Suprapubic skin (tissue), 4 donors: ENCODE data around the gene PLOD3. TPM values are rescaled to one million over a fixed set of nuclear protein-coding genes. Genes with fewer than 3 reads are reported as not detected.

Experiments
- DNase-seq, 2 donors: peaks; one replicate each; pipeline ENCODE4 v3.0.0-alpha.2; 2019; ENCODE audit warnings: low spot score in 2 of 2
- H3K27ac ChIP-seq: fragments of 200-600 bp; sonication (generic); one replicate; pipeline ENCODE4 v1.5.1; 2019
- H3K27me3 ChIP-seq: fragments of 200-600 bp; sonication (generic); one replicate; pipeline ENCODE4 v1.5.1; 2019
- H3K36me3 ChIP-seq: fragments of 200-600 bp; sonication (generic); one replicate; pipeline ENCODE4 v1.5.1; 2019
- H3K4me1 ChIP-seq: fragments of 200-600 bp; sonication (generic); one replicate; pipeline ENCODE4 v1.5.1; 2019
- H3K4me3 ChIP-seq: fragments of 200-600 bp; sonication (generic); one replicate; pipeline ENCODE4 v1.5.1; 2019; ENCODE audit warnings: mild to moderate bottlenecking
- H3K9me3 ChIP-seq: fragments of 200-600 bp; sonication (generic); one replicate; pipeline ENCODE4 v1.5.1; 2019
- EP300 ChIP-seq: sonication (generic); formaldehyde crosslinking; IDR thresholded peaks from one replicate; pipeline ENCODE4 v1.6.1; 2017; ENCODE audit warnings: antibody characterized with exemption
- POLR2A ChIP-seq, 2 donors: fragments of 450-650 bp; IDR thresholded peaks; one replicate each; pipeline ENCODE4 v1.6.1; 2017; ENCODE audit warnings: antibody characterized with exemption in 2 of 2, mild to moderate bottlenecking in 2 of 2, moderate library complexity in 2 of 2
- POLR2AphosphoS5 ChIP-seq, 3 donors: sonication (generic); formaldehyde crosslinking; IDR thresholded peaks; one replicate each; pipeline ENCODE4 v1.6.1; 2017; ENCODE audit warnings: antibody characterized with exemption in 3 of 3
- WGBS: methylation state at CpG from one replicate; pipeline ENCODE4 v1.1.5; 2018; 5-methylcytosine and 5-hydroxymethylcytosine counted together
- total RNA-seq, 4 donors: library from RNA; depleted of rRNA; stranded (reverse); fragments of >200 nt; gene quantifications; one replicate each; pipeline ENCODE4 v1.1.0, GENCODE V29; 2016
- TF ChIP-seq, protein P1 (sequence below), 2 donors: fragments of 200-600 bp in 1 of 2; fragments of 450-650 bp in 1 of 2; sonication (generic) in 1 of 2; IDR thresholded peaks; one replicate each; pipeline ENCODE4 v1.5.1; 2016 to 2019; ENCODE audit warnings: antibody characterized with exemption in 2 of 2, mild to moderate bottlenecking in 1 of 2, moderate library complexity in 1 of 2

Gene PLOD3
- total RNA-seq, 4 donors from 2014 or later: 15.7 to 30.4 (median 22.7) TPM

GRCh38 chr7:101223528-101223927 is 6.1 kb upstream of the PLOD3 start:
- TF ChIP-seq POLR2A (IDR thresholded peaks at IDR 0.05) (no peak), POLR2AphosphoS5 (IDR thresholded peaks at IDR 0.05) (no peak), EP300 (no peak)
- TF ChIP-seq, protein P1, sequence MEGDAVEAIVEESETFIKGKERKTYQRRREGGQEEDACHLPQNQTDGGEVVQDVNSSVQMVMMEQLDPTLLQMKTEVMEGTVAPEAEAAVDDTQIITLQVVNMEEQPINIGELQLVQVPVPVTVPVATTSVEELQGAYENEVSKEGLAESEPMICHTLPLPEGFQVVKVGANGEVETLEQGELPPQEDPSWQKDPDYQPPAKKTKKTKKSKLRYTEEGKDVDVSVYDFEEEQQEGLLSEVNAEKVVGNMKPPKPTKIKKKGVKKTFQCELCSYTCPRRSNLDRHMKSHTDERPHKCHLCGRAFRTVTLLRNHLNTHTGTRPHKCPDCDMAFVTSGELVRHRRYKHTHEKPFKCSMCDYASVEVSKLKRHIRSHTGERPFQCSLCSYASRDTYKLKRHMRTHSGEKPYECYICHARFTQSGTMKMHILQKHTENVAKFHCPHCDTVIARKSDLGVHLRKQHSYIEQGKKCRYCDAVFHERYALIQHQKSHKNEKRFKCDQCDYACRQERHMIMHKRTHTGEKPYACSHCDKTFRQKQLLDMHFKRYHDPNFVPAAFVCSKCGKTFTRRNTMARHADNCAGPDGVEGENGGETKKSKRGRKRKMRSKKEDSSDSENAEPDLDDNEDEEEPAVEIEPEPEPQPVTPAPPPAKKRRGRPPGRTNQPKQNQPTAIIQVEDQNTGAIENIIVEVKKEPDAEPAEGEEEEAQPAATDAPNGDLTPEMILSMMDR (IDR thresholded peaks at IDR 0.05): no peak
- WGBS: 95% methylated on average over 13 of the region's 15 CpGs
- H3K27ac ChIP-seq: no peak overlapping the region

GRCh38 chr7:101222275-101222830 is 5.0 kb upstream of the PLOD3 start:
- Histone ChIP-seq H3K4me3 (no peak overlapping the region), H3K4me1 (peaks cover 15% of the 10 kb centered on the region), H3K27ac (no peak overlapping the region), H3K27me3 (no peaks in the 10 kb centered on the region), H3K9me3 (no peaks in the 10 kb centered on the region), H3K36me3 (peaks cover 44% of the 10 kb centered on the region)
- 88% methylated on average over 20 of the region's 27 CpGs for WGBS
- TF ChIP-seq, protein P1 (IDR thresholded peaks at IDR 0.05): no peak
- TF ChIP-seq POLR2AphosphoS5 (IDR thresholded peaks at IDR 0.05) (no peak), EP300 (no peak), POLR2A (IDR thresholded peaks at IDR 0.05) (no peak)
- DNase-seq: no peak

More at GRCh38 chr7:101223528-101223927, 6.1 kb upstream of the PLOD3 start:
- H3K27me3 ChIP-seq: no peaks in the 10 kb centered on the region
- H3K4me3 ChIP-seq: no peak overlapping the region
- DNase-seq: no peak
- peaks cover 51% of the 10 kb centered on the region for H3K36me3 ChIP-seq
- peaks cover 12% of the 10 kb centered on the region for H3K4me1 ChIP-seq
- H3K9me3 ChIP-seq: no peaks in the 10 kb centered on the region

DNA sequence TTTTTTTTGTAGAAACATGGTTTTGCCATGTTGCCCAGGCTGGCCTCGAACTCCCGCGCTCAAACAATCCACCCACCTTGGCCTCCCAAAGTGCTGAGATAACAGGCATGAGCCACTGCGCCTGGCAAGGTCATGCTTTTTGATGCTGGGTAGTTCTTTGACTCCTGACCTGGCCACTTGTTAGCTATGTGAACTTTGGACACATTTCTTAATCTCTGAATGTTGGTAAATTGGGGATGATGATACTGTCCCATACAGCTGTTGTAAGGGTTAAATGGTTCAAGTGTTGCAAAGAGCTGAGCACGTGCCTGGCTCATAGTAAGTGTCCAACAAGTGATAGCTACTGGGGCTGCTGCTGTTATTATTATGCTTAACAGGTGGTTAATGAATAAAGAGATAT is 2.9 kb upstream of the PLOD3 start:
- Histone ChIP-seq H3K27ac (no peak overlapping the region), H3K9me3 (no peaks in the 10 kb centered on the region), H3K4me1 (peaks cover 33% of the 10 kb centered on the region), H3K36me3 (peaks cover 30% of the 10 kb centered on the region), H3K4me3 (no peak overlapping the region), H3K27me3 (no peaks in the 10 kb centered on the region)
- no peak for DNase-seq
- TF ChIP-seq, protein P1 (IDR thresholded peaks at IDR 0.05): no peak
- no peak for TF ChIP-seq EP300
- TF ChIP-seq POLR2A (IDR thresholded peaks at IDR 0.05): no peak
- no peak for TF ChIP-seq POLR2AphosphoS5 (IDR thresholded peaks at IDR 0.05)
- 87% methylated on average over 5 of the region's 5 CpGs for WGBS

DNA sequence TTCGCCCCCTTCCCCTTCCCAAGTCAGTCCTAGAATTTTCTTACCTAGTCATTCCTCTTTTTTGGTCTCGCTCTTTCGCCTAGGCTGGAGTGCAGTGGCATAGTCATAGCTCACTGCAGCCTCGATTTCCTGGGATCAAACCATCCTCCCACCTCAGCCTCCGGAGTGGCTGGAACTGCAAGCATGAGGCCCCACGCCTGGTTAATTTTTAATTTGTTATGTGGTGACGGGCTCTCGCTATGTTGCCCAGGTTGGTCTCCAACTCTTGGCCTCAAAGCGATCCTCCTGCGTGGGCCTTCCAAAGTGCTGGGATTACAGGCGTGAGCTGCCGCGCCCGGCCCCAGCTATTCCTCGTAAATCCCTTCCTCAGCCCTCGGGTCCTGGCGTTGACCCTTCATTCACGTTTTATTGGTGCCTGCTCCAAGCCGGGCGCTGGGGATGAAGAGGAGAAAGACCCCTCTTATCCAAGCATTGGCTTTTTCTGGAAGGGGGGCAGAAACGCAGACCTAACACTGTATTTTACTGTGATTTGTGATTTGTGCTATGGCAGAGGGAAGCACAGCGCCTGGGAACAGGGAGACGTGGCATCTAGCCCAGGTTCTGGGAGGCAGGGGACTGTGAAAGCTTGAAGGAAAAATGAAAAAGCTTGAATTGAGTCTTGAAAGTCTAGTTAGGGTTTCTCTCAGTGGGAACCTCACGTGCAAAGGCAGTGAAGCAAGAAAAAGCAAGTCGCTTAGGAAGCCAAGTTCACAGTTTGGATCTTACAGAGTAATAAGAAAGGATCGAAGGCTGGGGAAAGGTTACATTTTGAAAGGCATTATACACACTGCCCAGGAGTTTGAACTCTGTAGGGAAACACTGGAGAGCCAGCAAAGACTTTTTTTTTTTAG is 1.1 kb upstream of the PLOD3 start:
- H3K4me1 ChIP-seq: peaks cover 39% of the 10 kb centered on the region
- no peak for DNase-seq
- peak overlapping the region; percentile 69 for H3K4me3 ChIP-seq
- peaks cover 26% of the 10 kb centered on the region for H3K36me3 ChIP-seq
- TF ChIP-seq POLR2A (IDR thresholded peaks at IDR 0.05) (no peak), EP300 (no peak), POLR2AphosphoS5 (IDR thresholded peaks at IDR 0.05) (no peak)
- TF ChIP-seq, protein P1 (IDR thresholded peaks at IDR 0.05): no peak
- no peaks in the 10 kb centered on the region for H3K27me3 ChIP-seq
- H3K27ac ChIP-seq: peak overlapping the region; percentile 80
- no peaks in the 10 kb centered on the region for H3K9me3 ChIP-seq
- 7% methylated on average over 26 of the region's 26 CpGs for WGBS

- peaks cover 39% of the 10 kb centered on the region for H3K4me1 ChIP-seq
- peak overlapping the region; percentile 80 for H3K27ac ChIP-seq
- H3K36me3 ChIP-seq: peaks cover 28% of the 10 kb centered on the region
- H3K4me3 ChIP-seq: peak overlapping the region; percentile 69
- no peaks in the 10 kb centered on the region for H3K9me3 ChIP-seq
- DNase-seq: no peak
- WGBS: 0% methylated on average over 9 of the region's 34 CpGs
- TF ChIP-seq, protein P1 (IDR thresholded peaks at IDR 0.05): no peak
- TF ChIP-seq POLR2AphosphoS5 (IDR thresholded peaks at IDR 0.05): no peak
- no peak for TF ChIP-seq EP300
- no peak for TF ChIP-seq POLR2A (IDR thresholded peaks at IDR 0.05)
- no peaks in the 10 kb centered on the region for H3K27me3 ChIP-seq
Measured at GRCh38 chr7:101216860-101217387, 457 bp downstream of the PLOD3 start.
